ENCODE results near the gene PTPN6. TPM values are rescaled to one million over a fixed set of nuclear protein-coding genes. Genes with fewer than 3 reads are reported as not detected.
A peak's percentile ranks its signal among the peaks of the same experiment; 100 is the strongest.

Gene PTPN6
- total RNA-seq, 2 donors from 2014 or later, result 3.7 to 7.5 TPM

DNA sequence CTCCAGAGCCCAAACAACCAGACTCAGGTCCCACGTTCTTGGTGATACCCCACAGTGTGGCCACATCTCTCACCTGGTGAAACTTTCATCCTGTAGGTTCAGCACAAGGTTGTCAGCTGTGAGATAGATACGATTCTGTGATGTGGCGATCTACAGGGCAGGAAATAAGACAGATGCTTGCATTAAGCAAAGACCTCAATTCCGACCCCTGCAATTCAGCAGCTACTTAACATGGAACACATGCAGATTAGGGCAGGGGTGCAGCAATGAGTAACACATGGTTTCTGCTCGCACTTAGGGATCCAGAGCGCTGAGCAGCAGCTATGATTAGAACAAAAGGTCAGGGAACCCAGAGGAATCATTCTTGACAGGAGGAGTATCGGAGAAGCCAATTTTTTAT lies 15.2 kb downstream of the PTPN6 start:
- Histone ChIP-seq H3K4me3 (no peak overlapping the region), H3K27ac (no peak overlapping the region), H3K9me3 (no peaks in the 10 kb centered on the region), H3K4me1 (peaks cover 0 to 45% of the 10 kb centered on the region in 2 donors), H3K27me3 (no peaks in the 10 kb centered on the region), H3K36me3 (peaks cover 41% of the 10 kb centered on the region)
- TF ChIP-seq, protein P1, sequence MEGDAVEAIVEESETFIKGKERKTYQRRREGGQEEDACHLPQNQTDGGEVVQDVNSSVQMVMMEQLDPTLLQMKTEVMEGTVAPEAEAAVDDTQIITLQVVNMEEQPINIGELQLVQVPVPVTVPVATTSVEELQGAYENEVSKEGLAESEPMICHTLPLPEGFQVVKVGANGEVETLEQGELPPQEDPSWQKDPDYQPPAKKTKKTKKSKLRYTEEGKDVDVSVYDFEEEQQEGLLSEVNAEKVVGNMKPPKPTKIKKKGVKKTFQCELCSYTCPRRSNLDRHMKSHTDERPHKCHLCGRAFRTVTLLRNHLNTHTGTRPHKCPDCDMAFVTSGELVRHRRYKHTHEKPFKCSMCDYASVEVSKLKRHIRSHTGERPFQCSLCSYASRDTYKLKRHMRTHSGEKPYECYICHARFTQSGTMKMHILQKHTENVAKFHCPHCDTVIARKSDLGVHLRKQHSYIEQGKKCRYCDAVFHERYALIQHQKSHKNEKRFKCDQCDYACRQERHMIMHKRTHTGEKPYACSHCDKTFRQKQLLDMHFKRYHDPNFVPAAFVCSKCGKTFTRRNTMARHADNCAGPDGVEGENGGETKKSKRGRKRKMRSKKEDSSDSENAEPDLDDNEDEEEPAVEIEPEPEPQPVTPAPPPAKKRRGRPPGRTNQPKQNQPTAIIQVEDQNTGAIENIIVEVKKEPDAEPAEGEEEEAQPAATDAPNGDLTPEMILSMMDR (IDR thresholded peaks at IDR 0.05), result no peak
- DNase-seq (ENCODE audit: low spot score), result no peak

DNA sequence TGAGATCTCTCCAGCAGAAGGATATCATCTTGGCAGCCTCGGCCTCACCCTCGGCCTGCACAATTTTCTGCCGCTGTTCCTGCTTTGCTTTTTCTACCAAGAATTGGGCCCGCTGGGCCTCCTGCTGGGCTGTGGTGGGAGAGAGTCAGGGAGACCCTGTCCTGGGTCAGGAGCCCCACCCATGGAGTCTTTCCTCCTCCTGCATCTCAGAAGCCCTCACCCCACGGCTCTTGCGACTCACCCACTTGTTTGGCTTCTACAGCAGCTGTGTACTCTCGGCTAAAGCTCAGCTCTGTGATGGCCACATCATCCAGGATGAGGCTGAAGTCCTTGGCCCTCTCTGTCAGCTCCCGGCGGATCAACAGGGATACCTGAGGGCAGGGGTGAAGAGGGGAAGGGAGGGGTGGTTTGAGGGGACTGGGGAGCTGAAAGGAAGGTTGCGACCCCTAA lies 16.5 kb downstream of the PTPN6 start:
- no peak overlapping the region for H3K27ac ChIP-seq
- H3K9me3 ChIP-seq, result no peaks in the 10 kb centered on the region
- no peaks in the 10 kb centered on the region for H3K27me3 ChIP-seq
- TF ChIP-seq, protein P1 (IDR thresholded peaks at IDR 0.05), result no peak
- peaks cover 41% of the 10 kb centered on the region for H3K36me3 ChIP-seq
- DNase-seq (ENCODE audit: low spot score), result no peak
- no peak overlapping the region for H3K4me3 ChIP-seq
- peaks cover 0 to 36% of the 10 kb centered on the region in 2 donors for H3K4me1 ChIP-seq

DNA sequence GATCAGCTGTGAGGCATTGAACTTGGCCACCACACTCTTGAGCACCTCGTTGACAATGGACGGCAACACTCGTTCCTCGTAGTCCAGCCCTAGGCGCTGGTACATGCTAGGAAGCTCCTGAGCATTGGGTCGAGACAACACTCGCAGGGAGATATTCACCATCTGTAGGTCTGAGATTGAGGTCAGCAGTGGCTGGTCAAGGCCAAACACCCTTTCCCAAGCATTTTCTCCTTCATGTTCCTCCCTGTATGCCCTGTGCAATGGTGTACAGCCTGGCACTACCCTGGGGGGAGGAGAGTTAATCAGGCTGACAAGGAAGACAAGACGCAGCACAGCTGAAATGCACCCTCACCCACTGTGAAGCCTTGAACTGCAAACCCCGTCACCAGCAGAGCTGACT lies 17.3 kb downstream of the PTPN6 start:
- H3K27me3 ChIP-seq, result no peaks in the 10 kb centered on the region
- DNase-seq (ENCODE audit: low spot score), result no peak
- H3K4me3 ChIP-seq, result no peak overlapping the region
- peaks cover 41% of the 10 kb centered on the region for H3K36me3 ChIP-seq
- H3K9me3 ChIP-seq, result no peaks in the 10 kb centered on the region
- TF ChIP-seq, protein P1 (IDR thresholded peaks at IDR 0.05), result no peak
- peaks cover 0 to 36% of the 10 kb centered on the region in 2 donors for H3K4me1 ChIP-seq
- no peak overlapping the region for H3K27ac ChIP-seq

DNA sequence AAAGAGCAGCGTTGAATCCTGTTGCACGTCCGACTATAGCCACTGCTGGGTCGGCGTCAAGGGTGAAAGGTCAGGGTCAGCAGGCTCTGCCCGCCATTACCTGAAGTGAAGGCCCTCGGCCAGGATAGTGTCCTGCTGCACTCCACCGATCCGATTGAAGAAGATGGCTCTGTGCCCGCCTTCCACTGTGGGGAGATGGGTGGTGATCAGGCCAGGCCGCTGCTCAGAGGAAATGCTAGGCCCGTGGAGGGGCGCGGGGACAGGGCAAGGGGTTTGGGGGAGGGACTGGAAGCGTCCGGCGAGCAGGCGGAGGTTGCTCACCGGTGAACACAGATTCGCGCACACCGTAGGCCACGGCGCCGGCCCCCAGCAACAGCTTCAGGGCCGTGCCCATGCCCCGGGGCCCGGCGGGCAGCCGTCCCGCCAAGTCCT lies 19.0 kb downstream of the PTPN6 start:
- H3K4me3 ChIP-seq, result peak overlapping the region; percentile 81 to 87
- H3K4me1 ChIP-seq, result peaks cover 0 to 31% of the 10 kb centered on the region in 2 donors
- H3K27me3 ChIP-seq, result no peaks in the 10 kb centered on the region
- no peaks in the 10 kb centered on the region for H3K9me3 ChIP-seq
- H3K27ac ChIP-seq, result peak overlapping the region; percentile 88 to 92
- DNase-seq (ENCODE audit: low spot score), result no peak
- H3K36me3 ChIP-seq, result peaks cover 52% of the 10 kb centered on the region
- TF ChIP-seq, protein P1 (IDR thresholded peaks at IDR 0.05), result no peak

DNA sequence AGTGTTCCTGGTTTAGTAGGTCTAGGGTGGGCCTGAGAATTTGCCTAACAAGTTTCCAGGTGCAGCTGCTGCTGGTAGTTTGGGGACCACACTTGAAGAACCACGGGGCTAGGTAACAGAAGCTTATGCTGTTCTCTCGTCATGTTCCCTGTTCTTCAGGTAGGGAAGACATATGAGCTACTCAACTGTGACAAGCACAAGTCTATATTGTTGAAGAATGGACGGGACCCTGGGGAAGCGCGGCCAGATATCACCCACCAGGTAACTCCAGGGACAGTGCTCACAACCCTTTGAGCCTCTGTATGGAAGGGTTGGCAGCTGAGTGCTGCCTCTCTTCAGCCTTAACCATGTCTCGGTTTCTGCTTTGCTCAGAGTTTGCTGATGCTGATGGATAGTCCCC lies 23.0 kb downstream of the PTPN6 start:
- TF ChIP-seq, protein P1 (IDR thresholded peaks at IDR 0.05), result no peak
- H3K4me3 ChIP-seq, result no peak overlapping the region
- H3K27ac ChIP-seq, result no peak overlapping the region
- DNase-seq (ENCODE audit: low spot score), result no peak
- H3K4me1 ChIP-seq, result peaks cover 0 to 22% of the 10 kb centered on the region in 2 donors
- no peaks in the 10 kb centered on the region for H3K27me3 ChIP-seq
- H3K9me3 ChIP-seq, result no peaks in the 10 kb centered on the region
- H3K36me3 ChIP-seq, result peaks cover 47% of the 10 kb centered on the region

Data from right atrium auricular region (tissue), 2 donors.